RCC 7860 (cell line): Measurements from ENCODE around the gene AMPD3.
"Not testable (repeated sequence)": the region's sequence is repeated elsewhere in the genome, so short reads cannot be mapped to it uniquely, and the experiment has no call there.

Experiments
- DNase-seq: peaks from one replicate; pipeline ENCODE4 v3.0.0-alpha.2; 2015; ENCODE audit warnings: low spot score
- FAIRE-seq: peaks from 2 replicates; lab custom pipeline; 2012; peaks lifted over from hg19 to GRCh38; lab: Jason Lieb, UNC

AMPD3 gene

DNA sequence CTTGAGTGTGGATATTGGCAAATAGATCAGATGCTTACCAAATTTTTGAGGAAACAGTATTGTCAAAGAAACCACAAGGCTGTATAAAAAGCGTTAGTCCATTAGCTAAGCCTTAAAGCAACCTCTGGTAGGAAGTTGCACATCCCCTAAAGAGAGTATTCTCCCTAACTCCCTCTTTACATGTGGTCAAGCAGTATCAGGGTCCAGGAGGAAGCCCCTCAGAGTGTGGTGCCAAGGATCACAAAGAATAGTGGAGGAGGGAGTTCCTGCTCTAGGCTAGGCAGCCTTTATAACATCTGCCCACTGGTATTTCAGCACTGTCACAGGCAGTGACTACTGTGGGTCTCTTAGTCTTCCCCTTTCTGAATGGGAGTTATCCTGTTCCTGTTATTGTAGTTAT is 18.8 kb upstream of the AMPD3 start:
- no peak for FAIRE-seq

DNA sequence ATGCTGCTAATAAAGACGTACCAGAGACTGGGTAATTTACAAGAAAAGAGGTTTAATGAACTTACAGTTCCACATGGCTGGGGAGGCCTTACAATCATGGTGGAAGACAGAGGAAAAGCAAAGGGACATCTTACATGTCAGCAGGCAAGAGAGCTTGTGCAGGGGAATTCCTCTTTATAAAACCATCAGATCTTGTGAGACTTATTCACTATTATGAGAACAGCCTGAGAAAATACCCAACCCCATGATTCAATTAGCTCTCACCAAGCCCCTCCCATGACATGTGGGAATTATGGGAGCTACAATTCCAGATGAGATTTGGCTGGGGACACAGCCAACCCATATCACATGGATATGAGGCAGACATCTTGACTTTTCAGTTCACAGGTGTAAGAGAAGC is 18.4 kb upstream of the AMPD3 start:
- not testable (repeated sequence) for FAIRE-seq, DNase-seq

More for the DNA sequence above, 18.8 kb upstream of the AMPD3 start:
- no peak for DNase-seq

DNA sequence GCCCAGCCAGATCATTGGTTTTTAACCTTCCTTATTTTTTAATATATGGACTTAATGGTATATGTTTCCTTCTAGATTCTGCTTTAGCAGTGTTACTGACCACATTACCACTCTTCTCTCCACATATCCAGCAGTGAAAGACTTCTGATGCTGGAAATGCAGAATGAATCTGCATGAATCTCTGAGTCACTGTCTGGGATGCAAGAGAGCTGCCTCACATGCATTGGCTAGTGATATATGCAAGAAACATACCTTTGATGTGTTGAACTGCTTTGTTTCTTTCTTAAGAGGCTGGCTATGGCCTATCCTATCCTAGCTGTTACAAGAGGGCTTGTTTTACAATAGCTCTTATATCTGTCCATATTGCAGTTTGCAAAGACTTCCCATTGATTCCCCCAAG is 16.6 kb upstream of the AMPD3 start:
- no peak for DNase-seq
- no peak for FAIRE-seq

DNA sequence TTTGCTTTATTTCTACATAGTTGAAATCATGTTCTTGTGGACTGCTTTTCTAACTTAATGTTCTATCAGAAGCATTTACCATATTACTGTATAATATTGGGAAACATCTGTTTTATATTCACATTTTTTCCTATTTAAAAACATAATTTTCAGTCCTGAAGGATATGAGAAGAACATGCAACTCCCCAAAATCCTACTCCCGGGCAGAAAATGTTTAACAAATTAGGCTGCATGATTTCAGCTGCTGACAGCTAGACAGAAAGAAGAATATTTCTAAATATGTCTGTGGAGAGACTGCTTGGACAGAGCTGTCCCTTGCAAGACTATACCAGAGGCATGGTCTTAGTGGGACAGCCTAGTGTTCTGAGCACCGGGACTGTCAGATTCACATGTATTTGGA is 15.7 kb upstream of the AMPD3 start:
- FAIRE-seq = no peak
- no peak for DNase-seq

DNA sequence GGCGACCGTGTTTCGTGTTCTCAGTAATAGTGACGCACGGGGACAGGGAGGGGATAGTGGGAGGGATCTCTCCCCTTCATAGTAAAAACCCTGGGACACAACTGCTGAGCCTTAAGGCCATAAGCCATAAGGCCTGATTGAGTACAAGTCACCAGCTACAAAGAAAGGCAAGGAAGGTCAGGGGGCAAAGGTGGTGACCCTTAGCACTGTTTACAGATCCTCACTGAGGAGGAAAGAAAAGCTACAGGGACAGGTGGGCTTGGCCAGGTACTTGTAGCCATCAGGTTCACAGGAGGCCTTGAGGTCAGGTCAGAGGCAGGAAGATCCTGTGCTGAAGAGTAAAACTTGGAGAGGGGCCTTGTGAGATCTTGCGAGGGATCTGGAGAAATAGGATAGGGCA is 15.1 kb upstream of the AMPD3 start:
- no peak for DNase-seq
- FAIRE-seq = no peak

DNA sequence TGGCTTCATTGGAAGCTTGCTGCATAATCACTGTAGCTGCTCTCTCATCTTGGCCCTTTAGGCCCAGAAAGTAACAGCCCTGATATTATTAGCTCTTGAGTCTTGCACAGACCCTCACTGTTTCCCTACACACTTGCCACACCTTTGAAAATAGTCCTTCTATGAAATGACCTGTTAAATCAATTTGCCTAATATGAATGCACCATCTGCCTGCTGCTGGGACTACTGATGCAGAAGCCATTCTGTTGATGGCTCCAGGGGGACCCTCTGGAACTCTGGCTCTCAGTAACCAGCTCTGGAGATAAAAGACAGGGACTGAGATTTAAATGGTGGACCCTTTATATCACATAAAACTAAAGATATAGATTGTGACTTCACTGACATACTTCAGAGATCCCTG is 14.7 kb upstream of the AMPD3 start:
- no peak for DNase-seq
- no peak for FAIRE-seq

DNA sequence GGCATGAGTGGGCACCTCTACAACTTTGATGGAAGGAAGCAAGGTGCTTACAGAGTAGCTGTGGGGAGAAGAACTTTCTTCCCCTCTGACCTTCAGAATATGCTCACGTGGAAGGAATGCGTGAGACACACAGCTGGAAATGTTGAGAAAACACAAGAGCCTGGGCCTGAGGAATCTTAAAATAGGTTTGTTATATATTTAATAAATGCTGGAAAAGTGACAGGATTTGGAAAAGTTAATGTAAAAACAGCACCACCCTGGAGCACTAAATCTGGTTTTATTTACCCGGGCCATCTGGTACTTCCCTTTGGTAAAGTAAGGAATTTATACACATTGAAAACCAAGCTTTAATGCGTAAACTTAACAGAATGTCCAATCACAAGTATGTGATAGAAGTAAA is 14.0 kb upstream of the AMPD3 start:
- no peak for DNase-seq
- FAIRE-seq = no peak

DNA sequence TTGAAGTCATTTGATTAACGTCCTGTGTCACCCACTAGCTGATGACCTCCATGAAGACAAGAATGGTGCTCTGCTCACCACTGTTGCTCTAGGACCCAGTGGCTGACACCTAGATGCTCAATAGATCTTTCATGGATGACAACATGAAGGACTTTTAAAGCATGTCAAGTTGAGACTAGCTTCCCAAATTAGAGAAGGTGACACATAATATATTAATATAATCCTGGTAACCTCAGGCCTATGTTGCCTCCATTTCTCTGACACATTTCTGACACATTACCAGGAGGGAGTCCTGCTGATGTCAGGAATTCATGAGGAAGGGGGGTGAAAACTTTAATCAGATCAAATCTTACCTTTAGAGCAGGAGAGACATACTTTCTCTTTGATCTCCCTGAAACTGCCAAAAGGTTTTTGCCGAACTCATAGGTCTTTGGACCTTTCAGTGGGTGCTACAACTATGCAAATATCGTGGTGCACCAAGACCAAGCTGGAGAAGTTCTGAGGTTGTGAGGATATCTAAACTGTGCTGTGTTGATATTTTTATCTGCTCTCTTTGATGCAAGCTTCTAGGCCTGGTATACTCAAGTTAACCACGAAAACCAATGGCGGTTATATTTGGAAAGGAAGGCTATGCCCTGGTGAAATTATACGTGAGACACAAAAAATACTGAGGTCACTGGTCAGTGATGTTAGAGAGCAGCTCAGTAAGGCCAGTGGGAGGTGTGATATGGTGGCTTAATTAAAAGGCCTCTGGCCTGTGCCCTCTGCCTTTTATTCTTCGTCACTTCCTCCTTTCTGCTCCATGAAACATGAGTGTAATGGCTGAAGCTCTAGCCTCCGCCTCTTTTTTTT is 13.2 kb upstream of the AMPD3 start:
- no peak for DNase-seq
- FAIRE-seq = no peak

DNA sequence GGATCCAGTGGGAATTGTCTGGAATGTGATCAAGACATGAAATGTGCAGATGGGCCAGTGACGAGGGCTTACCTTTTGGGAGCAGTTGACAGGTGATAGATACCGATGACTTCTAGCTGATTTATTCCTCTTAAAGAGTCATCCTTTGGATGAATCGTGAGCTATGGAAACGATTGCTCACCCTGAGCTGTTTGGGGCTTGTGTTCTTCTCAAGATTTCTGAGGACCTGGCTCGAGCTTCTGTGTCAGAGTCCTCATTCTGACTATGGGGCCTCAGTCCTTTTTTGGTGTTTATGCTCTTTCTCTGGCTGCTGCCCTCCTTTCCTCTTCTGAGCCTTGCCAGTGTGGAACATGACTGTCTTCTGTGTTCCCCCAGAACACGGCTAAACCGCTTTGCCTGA is 11.9 kb upstream of the AMPD3 start:
- DNase-seq = no peak
- no peak for FAIRE-seq

DNA sequence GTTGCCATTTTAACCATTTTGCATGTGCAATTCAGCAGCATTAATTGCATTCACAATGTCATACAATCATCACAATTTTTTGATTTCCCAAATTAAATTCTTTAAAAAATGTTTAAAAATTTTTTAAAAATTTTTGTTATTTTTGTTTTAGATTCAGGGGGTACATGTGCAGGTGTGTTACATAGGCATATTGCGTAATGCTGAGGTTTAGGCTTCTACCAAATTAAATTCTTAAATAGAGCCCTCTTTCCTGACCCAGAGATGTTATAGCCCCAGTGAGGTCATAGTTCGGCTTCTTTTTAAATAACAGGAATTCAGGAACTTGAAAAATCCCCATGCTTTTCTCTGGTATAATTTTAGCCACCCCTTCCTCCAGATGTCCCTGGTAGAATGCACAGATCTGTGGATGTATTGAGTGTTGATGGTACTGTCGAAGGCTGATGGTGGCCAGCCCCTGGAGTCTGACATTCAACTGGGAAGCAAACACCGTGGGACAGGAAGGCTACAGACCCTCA is 11.3 kb upstream of the AMPD3 start:
- DNase-seq = no peak
- FAIRE-seq = no peak

DNA sequence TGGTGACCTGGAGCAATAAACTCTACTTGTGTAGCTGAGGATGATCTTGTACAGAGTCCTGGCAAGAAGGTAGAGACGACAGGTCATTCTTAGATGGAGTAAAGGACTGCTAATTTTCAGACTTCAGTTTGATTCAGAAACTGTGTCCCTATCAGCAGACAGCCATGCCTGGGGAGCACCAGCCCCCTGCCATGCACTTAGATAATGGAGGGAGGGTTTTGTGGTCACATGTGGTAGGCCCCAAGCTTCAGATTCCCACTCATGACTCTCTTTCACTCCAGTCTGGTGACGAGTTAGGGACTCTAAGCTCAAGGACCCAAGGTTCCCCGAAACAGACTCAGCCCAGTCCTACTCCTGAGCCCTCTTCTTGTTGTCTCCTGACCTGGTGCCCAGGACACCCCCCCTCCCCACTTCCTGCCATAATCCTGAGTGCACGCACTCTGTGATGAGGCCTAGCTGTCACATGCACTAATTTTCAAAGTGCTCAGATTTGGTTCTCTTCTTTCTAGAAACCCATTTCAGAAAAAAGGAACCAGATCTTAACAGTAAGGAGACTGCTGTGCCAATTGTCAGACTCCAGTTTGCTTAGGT is 10.2 kb upstream of the AMPD3 start:
- FAIRE-seq = no peak
- no peak for DNase-seq

DNA sequence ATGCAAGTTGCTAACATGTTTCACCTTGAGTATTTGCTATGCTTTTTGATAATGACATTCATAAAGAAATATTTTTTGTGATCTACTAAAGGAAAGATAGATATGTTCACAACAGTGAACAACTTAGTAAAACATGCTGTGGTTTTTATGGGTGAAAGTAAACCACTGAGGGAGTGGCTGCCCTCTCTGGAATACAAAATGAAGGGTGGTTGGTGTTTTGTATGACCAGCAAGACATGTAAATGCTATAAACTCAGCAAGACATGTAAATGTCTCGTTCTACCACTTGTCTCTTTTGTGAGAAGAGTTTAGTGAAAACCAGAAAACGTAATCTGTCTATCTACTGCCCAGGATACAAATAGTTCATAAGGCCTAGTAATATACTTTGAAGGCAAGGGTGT is 7.6 kb upstream of the AMPD3 start:
- FAIRE-seq = no peak
- DNase-seq = no peak

DNA sequence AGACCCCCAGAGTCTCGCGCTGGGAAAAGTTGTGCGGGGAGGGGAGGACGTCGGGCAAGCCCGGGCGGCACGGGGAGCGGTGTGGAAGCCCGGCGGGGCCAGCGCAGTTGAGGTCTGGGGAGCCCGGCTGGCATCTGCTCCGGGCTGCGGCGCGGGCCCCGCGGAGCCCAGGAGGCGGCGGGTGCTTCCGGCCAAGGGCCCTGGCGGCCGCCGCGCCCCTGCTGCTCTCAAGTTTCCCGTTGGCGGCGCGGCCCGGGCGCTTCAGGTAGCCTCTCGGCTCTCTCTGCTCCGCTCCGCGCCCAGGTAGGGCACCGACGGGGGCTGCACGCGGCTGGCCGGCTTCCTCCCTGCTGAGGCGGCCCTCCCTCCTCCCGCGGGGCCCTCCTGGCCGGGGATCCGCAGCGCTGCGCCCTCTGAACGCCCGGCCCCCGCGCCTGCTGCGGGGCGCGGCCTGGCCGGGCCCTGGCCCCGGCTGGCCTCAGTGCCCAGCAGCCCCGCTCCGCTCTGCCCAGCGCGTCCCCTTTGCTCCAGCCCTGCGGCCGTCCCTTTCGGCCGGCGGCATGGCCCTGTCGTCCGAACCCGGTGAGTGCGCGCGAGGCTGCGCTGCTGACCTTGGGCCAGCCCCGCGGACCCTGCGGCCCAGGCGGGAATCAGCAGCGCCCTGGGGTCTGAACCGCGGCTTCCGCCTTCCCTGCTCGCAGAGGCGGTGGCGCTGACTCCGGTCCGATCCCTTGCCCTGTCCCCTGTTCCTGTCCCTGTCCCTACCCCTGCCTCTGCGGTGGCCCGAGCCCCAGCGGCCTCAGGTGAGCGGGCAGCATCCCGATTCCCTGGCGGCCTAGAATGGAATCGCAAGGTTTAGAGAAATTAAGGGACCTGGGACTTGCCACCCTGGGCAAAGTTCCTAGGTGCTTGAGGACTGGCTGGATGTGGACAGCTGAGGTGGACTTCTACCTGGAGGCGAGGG is 4.3 kb upstream of the AMPD3 start:
- no peak for DNase-seq
- FAIRE-seq = no peak

DNA sequence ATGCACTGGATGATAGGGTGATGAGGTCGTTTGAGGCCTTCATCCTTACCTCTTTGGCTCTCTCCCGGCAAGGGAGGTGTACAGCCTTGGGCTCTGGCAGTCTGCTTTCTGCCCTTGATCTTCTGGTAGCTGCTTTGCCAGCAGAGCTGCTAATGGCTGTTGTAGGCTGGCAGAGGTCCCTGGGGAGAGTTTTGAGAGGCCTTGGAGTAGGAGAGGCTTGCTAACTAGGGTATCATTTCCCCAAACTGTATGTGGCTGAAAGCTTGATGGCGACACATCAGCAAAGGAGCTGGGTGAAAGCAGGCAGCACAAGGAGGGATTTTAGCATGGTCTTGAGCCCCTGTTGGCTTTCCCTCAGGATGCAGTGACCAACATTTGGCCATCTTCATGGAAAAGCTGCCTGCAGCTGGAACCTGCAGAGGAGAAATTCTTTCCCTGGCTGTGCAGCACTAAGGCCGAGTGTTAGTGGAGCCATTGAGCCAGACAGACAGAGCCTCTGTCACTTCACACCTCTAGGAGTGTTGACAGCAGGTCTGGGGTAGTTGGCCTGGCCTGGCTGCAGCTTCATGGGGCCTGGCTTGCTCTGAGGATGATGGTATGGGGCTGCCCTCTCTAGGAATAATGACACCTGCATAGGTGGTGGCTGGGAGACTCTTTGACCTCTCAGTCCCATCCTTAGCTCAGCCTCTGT is 3.5 kb upstream of the AMPD3 start:
- DNase-seq (no peak), FAIRE-seq (no peak)

DNA sequence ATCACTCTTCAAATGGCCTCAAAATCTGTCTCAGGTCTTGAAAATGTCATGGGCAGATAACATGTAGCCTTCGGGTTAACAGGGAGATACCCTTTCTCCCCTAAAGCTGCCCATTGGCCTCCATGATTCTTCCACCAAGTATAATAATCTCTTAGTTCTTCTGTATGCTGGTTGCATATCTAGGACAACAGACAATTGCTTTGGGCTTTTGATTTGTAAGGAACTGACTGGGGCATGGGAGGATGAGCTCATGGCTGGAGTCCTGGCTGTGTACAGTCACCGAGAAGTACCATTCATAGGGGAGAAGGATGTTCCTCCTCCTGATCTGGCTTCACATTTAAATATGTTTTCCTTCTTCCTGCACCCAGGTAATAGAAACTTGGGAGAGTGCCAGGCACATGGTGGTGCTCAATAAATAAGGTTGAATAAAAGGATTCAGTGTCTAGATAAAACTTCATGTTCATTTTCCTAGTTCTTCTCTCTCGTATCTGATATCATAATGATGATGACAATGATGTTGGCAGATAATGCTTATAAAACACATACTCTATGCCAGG is 2.8 kb upstream of the AMPD3 start:
- FAIRE-seq (no peak), DNase-seq (no peak)

DNA sequence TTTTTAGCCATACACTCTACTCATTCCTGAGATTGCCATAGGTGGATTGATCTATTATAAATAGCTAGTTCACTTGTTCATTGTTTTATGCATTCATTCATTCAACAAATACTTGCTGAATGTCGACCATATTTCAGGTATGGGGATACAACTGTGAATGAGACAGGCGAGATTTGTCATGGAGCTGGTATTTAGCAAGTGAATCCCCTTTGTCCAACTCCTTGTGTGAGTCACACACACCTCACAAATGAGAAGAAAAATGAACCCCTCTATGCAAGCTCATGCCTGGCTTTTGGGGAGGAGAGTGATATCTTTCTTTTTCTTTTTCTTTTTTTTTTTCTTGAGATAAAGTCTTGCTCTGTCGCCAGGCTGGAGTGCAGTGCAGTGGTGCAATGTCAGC is 1.8 kb upstream of the AMPD3 start:
- FAIRE-seq (no peak), DNase-seq (no peak)

DNA sequence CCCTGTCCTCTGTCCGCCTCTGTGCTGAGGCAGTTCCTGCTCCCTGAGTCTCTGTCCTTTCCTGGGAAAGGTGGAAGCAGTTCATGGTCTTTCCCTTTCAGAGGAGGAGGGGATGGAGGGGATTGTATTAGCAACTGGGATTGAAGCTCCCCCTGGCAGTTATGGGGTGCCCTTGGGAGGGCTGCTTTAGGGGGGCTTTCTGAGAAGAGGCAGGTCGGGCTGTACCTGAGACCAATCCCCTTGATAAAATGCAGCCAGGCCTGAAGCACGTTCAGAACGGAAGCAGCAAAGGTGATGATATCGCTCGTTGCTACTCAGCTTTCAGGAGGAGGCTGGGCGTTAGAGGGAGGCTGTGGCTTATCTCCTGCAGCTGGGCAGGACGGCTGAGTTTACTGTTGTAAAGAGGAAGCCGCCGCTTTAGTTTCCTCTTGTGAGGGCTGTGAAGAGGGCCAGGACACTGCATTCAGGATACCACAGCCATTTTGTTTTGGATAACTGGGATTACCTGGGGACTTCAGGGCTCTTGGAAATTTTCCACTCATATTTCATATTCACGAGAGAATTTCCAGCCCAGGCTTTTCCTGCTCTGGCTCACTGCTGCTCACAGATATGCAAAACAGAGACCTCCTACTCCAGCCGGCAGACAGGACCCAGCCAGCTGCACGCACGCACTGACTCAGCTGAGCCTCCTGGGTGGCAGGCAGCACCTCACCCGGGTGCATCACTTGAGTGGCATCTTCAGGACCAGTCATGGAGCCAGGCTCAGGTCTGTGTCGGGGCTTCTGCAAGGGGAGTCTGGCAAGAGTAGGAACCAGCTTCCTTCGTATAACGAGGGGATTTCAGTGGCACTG is 798 bp downstream of the AMPD3 start:
- DNase-seq (peak; percentile 74), FAIRE-seq (no peak)

DNA sequence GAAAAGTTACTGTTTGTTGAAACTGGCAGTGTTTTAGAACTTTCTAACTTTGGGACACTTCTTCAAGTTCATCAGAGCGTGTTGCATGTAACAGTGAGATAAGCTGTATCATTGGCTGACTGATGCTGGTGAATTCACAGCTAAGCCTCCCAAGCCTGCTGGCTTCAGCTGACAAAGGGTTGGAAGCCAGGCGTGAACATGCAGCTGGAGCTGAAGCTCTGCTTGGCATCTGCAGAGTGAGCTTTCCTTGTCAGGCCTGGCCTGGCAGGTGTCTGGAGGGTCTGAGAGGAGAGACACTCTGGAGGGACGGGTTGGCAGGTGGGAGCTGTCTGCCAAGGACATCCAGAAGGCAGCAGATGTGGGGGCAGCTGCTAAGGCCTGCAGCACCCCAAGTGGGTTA is 1.5 kb downstream of the AMPD3 start:
- FAIRE-seq = no peak
- no peak for DNase-seq

DNA sequence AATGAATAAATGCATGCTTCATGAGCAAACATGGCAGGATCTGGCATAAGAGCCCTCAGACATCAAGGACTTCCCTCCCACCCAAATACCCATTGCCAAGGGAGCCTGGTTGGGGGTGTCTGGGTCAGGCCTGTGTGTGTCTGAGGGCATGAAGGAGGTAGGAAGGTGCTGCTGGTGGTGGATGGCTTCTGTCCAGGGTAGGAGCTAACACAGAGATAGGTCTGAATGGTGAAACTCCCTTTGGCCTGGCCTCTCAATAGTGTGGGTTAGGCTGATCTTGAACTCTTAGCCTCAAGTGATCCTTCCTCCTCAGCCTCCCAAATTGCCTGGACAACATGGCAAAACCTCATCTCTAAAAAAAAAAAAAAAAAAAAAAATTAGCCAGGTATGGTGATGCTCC is 2.8 kb downstream of the AMPD3 start:
- FAIRE-seq = no peak
- no peak for DNase-seq
